GM13976 (cell line): Measurements from ENCODE around the gene NEK5.
"Not testable (repeated sequence)": the region's sequence is repeated elsewhere in the genome, so short reads cannot be mapped to it uniquely, and the experiment has no call there.

Source experiments
- DNase-seq: peaks from one replicate; pipeline ENCODE4 v3.0.0; 2012; ENCODE audit warnings: low spot score
- in situ Hi-C: fragments of 300-500 bp; cut with MboI; formaldehyde crosslinking; loops from one replicate; pipeline ENCODE4 v1.12.0; 2022; ENCODE audit warnings: low sequenced_read_pairs, mixed read lengths, inconsistent platforms; ENCODE audit not compliant: unreplicated experiment
- TF ChIP-seq, protein P1 (sequence below): IDR thresholded peaks from 2 replicates; pipeline ENCODE4 v1.5.1; 2012; ENCODE audit warnings: borderline replicate concordance, mild to moderate bottlenecking; ENCODE audit not compliant: insufficient read depth; ENCODE audit errors: extremely low read depth, missing control alignments, control extremely low read depth

The NEK5 gene

DNA sequence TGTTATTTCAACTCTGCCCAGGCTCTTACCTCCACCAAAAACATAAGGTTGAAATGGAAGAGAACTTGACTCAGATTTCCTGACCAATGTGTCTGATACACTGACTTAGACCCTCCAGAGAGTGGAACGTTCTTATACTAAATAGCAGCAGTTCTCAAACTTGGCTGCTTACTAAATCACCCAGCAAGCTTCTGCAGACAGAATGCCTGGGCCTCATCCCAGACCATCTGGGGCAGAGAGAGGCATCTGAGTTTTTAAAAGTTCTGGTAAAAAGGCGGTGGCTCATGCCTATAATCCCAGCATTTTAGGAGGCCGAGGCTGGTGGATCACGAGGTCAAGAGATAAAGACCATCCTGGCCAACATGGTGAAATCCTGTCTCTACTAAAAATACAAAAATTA lies 46.3 kb downstream of the NEK5 start:
- no peak for DNase-seq
- TF ChIP-seq, protein P1, sequence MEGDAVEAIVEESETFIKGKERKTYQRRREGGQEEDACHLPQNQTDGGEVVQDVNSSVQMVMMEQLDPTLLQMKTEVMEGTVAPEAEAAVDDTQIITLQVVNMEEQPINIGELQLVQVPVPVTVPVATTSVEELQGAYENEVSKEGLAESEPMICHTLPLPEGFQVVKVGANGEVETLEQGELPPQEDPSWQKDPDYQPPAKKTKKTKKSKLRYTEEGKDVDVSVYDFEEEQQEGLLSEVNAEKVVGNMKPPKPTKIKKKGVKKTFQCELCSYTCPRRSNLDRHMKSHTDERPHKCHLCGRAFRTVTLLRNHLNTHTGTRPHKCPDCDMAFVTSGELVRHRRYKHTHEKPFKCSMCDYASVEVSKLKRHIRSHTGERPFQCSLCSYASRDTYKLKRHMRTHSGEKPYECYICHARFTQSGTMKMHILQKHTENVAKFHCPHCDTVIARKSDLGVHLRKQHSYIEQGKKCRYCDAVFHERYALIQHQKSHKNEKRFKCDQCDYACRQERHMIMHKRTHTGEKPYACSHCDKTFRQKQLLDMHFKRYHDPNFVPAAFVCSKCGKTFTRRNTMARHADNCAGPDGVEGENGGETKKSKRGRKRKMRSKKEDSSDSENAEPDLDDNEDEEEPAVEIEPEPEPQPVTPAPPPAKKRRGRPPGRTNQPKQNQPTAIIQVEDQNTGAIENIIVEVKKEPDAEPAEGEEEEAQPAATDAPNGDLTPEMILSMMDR = no peak
- in situ Hi-C loops = no loop called here

DNA sequence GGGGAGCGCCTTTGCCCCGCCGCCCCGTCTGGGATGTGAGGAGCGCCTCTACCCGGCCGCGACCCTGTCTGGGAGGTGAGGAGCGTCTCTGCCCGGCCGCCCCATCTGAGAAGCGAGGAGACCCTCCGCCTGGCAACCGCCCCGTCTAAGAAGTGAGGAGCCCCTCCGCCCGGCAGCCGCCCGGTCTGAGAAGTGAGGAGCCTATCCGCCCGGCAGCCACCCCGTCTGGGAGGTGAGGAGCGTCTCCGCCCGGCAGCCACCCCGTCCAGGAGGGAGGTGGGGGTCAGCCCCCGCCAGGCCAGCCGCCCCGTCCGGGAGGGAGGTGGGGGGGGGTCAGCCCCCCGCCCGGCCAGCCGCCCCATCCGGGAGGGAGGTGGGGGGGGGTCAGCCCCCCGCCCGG lies 49.0 kb downstream of the NEK5 start:
- in situ Hi-C loops, DNase-seq: not testable (repeated sequence)

DNA sequence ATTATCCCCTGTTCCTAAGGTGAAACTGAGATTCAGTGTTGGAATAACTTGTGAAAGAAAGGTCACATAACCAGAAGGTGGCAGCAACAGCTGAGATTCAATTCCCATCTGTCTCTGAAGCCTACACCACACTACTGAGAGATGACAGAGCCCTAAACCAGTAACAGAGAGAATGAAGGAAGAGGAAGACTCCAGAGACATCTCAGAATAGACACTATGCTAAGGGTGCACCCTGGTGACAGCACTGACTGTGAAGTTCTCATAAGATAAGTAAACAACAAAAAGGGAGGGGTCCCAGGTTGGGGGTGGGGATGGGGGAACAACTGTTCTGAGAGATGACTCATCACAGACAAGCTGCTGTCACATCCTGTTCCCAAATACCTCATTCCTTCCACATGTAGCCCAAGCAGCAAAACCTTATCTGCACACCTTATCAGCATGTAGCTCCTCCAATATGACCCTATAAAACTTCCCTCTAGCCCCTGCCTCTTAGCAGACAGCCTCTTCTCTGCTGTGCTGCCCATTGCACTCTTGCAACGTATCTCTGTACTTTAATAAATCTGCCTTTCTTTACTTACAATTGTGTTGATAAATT lies 57.8 kb downstream of the NEK5 start:
- peak; percentile 30 for DNase-seq
- in situ Hi-C loops = no loop called here
- TF ChIP-seq, protein P1 = no peak

DNA sequence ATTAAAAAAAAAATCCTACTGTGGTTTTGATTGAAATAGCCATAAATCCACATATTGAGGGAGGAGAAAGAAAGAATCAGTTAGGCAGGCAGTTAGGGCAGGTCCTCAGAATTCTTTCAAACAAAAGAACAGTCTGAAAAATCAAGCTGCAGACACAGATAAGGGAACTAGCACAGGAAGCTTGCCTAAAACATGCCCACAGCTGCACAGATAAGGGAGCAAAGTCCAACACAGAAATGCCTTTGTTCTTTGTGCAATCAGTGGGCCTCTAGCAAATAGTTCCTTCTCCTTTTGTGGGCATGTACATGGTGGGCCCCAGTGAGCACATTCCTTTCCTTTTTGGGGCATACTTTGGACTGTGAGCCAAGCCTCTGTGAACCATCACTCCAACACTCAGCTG lies 61.6 kb downstream of the NEK5 start:
- in situ Hi-C loops = no loop called here
- no peak for DNase-seq
- TF ChIP-seq, protein P1 = no peak

DNA sequence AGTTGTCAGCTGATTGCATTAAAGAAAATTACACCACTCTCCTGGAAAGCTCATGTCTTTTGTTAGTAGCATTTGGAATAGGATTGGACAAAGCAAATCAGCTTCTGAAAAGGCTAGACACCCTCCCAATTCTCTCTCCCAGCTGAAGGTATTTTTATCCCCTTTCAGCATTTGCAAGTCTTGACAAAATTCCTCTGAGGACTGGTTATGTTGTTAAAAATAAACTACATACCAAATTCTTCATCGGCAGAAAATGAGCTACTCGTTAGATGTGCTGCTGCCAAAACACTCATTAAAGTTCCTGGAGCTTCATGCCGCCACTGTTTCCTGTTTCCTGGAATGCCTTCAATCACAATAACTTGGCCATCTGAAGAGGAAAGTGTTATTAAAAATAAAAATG lies 67.3 kb downstream of the NEK5 start:
- TF ChIP-seq, protein P1 = no peak
- no peak for DNase-seq
- in situ Hi-C loops = no loop called here

DNA sequence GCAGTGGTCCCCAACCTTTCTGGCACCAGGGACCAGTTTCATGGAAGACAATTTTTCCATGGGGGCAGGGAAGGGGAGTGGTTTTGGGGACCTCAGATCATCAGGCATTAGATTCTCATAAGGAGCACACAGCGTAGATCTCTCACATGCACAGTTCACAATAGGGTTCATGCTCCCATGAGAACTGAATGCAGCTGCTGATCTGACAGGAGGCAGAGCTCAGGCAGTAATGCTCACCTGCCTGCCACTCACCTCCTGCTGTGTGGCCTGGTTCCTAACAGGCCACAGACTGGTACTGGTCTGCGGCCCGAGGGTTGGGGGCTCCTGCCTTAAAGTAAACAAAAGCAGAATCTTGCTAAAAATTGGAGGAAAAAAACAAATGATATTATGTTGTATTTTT lies 67.8 kb downstream of the NEK5 start:
- in situ Hi-C loops, DNase-seq: not testable (repeated sequence)

DNA sequence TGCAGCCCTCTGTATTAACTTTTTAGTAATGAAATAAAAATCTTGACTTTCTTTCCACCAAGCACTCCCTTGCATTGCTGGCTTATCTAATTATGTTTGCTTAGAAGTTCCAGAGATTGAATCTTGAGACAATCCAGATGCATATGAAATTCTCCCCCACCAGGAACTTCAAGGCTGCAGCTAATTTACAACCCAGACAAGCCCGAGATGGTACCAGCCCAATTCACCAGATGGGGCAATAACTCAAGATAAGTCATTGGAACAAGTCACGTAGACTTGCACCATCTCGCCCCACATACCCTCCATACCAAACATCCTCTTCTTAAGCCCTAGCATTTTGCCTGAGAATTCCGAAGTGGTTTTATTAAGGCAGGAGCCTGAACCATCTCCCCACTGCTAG lies 75.4 kb downstream of the NEK5 start:
- in situ Hi-C loops = no loop called here
- TF ChIP-seq, protein P1 = no peak
- no peak for DNase-seq

DNA sequence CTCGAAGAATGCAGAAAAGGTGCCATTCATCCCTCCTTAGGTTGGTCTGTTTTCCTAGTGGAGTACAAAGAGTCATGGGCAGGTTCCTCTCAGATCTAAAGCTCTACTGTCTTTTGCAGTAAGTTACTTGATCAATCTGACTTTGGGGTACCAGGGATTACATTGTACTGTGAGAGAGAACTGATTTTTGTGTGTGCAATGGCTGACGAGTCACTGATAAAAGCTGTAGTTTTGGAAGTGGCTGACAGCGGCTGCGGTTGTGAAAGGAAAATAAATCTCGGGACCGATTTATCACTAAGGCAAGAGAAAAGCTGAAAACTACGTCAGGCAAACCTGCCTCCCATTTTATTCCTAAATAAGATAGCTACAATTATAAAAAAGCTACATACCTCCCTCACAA lies 77.5 kb downstream of the NEK5 start:
- in situ Hi-C loops = no loop called here
- no peak for DNase-seq
- TF ChIP-seq, protein P1 = no peak
